ENCODE results near the gene SLC12A9.

The SLC12A9 gene

GRCh38 chr7:100825751-100826513 is 26.6 kb upstream of the SLC12A9 start:
- in situ Hi-C loops (cut with MboI; ENCODE audit: low sequenced_read_pairs, unreplicated experiment), result no loop called here
- no peak for TF ChIP-seq CTCF (IDR thresholded peaks at IDR 0.05; ENCODE audit: borderline replicate concordance, control extremely low read depth, extremely low read depth, insufficient read depth, missing control alignments)
- no peak for DNase-seq (ENCODE audit: low spot score)

GRCh38 chr7:100826514-100827329 is 25.8 kb upstream of the SLC12A9 start:
- TF ChIP-seq CTCF (IDR thresholded peaks at IDR 0.05; ENCODE audit: borderline replicate concordance, control extremely low read depth, extremely low read depth, insufficient read depth, missing control alignments), result no peak
- no peak for DNase-seq (ENCODE audit: low spot score)
- in situ Hi-C loops (cut with MboI; ENCODE audit: low sequenced_read_pairs, unreplicated experiment), result no loop called here

GRCh38 chr7:100827330-100828226 is 24.9 kb upstream of the SLC12A9 start, which contains the start of gene EPHB4:
TSS of gene EPHB4 (minus strand) at chr7:100827523. CDS start at chr7:100827030, 493 bp downstream.
- peak; percentile 31 for DNase-seq (ENCODE audit: low spot score)
- no peak for TF ChIP-seq CTCF (IDR thresholded peaks at IDR 0.05; ENCODE audit: borderline replicate concordance, control extremely low read depth, extremely low read depth, insufficient read depth, missing control alignments)
- in situ Hi-C loops (cut with MboI; ENCODE audit: low sequenced_read_pairs, unreplicated experiment), result no loop called here

GRCh38 chr7:100829150-100829716 is 23.3 kb upstream of the SLC12A9 start:
- in situ Hi-C loops (cut with MboI; ENCODE audit: low sequenced_read_pairs, unreplicated experiment), result no loop called here
- peak; percentile 15 for DNase-seq (ENCODE audit: low spot score)
- no peak for TF ChIP-seq CTCF (IDR thresholded peaks at IDR 0.05; ENCODE audit: borderline replicate concordance, control extremely low read depth, extremely low read depth, insufficient read depth, missing control alignments)

GRCh38 chr7:100830396-100830795 is 22.1 kb upstream of the SLC12A9 start:
- no peak for TF ChIP-seq CTCF (IDR thresholded peaks at IDR 0.05; ENCODE audit: borderline replicate concordance, control extremely low read depth, extremely low read depth, insufficient read depth, missing control alignments)
- in situ Hi-C loops (cut with MboI; ENCODE audit: low sequenced_read_pairs, unreplicated experiment), result no loop called here
- peak; percentile 2 for DNase-seq (ENCODE audit: low spot score)

GRCh38 chr7:100832281-100832633 is 20.3 kb upstream of the SLC12A9 start:
- no peak for DNase-seq (ENCODE audit: low spot score)
- in situ Hi-C loops (cut with MboI; ENCODE audit: low sequenced_read_pairs, unreplicated experiment), result no loop called here
- no peak for TF ChIP-seq CTCF (IDR thresholded peaks at IDR 0.05; ENCODE audit: borderline replicate concordance, control extremely low read depth, extremely low read depth, insufficient read depth, missing control alignments)

All from GM13976 (cell line).